Measurements from ENCODE around the gene TRABD2A.

GRCh38 chr2:84846041-84846663, 34.7 kb downstream of the TRABD2A start:
- TF ChIP-seq CTCF (IDR thresholded peaks at IDR 0.05) (no peak), POLR2A (IDR thresholded peaks at IDR 0.05) (no peak), POLR2AphosphoS5 (IDR thresholded peaks at IDR 0.05) (no peak)

Measured in prostate gland (tissue), 2 donors.